Fibroblast of skin of left quadriceps (primary cell): ENCODE results near the gene CFAP206.
A peak's percentile ranks its signal among the peaks of the same experiment; 100 is the strongest.
"Not testable (repeated sequence)": the region's sequence is repeated elsewhere in the genome, so short reads cannot be mapped to it uniquely, and the experiment has no call there.

Source experiments
- DNase-seq, 2 experiments: peaks; one replicate each; pipeline ENCODE4 v3.0.0-alpha.2; 2013; ENCODE audit warnings: low read depth in 2 of 2

CFAP206 gene

GRCh38 chr6:87420360-87420759 lies 12.6 kb downstream of the CFAP206 start:
- DNase-seq: no peak

DNA sequence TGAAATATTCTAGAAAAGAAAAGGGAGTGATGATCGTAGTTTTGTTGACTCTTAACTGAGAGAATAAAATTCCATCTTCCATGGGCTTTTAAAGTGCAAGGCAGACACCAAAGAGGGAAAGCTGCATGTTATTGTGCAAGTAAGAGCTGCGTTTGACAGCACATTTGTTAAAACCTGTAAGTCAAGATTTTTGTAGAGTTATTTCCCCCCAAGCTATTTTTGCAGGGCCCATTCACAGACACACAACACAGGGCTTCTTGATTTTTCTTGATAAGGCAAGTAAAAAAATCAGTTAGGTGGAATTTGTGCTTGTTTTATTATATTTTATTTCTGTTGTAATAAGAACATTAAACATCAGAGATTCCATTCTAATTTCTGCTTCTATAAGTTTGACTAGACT lies 13.8 kb downstream of the CFAP206 start:
- no peak for DNase-seq

GRCh38 chr6:87426789-87427188 lies 19.0 kb downstream of the CFAP206 start:
- no peak for DNase-seq

GRCh38 chr6:87430499-87430898 lies 22.7 kb downstream of the CFAP206 start:
- DNase-seq: no peak

DNA sequence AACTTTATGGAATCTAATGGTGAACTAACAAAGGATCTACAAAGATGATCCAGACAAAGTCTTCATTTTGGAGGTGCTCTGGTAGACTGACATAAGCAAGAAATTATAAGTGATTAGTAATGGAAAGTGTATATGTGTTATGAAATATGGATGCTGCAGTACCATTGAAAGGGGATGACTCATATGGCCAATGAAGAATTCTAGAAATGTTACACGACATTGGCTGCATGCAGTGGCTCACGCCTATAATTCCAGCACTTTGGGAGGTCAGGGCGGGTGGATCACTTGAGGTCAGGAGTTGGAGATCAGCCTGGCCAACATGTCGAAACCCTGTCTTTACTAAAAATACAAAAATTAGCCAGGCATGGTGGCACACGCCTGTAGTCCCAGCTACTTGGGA lies 23.5 kb downstream of the CFAP206 start:
- no peak for DNase-seq

GRCh38 chr6:87436435-87436834 lies 28.7 kb downstream of the CFAP206 start:
- DNase-seq: peak; percentile 24 to 30

DNA sequence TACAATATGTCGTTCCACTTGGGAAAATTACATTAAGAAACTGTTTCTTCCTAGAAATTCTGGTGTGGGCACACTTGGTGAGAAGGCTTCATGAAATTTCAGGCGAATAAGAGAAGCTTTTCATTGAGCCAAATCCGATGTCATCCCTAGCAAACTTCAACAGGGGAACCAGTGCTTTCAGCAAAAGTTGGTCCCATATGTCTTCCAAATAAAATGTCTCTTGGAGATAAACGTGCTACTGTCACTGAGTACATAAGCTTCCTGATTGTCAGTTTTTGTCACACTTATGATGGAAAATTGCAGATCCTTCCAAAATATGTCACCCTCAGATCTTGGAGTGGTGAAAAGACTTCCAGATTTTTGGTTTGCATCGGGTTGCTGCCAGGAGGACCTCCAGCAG lies 33.9 kb downstream of the CFAP206 start:
- no peak for DNase-seq

GRCh38 chr6:87444362-87444761 lies 36.6 kb downstream of the CFAP206 start:
- DNase-seq: no peak

DNA sequence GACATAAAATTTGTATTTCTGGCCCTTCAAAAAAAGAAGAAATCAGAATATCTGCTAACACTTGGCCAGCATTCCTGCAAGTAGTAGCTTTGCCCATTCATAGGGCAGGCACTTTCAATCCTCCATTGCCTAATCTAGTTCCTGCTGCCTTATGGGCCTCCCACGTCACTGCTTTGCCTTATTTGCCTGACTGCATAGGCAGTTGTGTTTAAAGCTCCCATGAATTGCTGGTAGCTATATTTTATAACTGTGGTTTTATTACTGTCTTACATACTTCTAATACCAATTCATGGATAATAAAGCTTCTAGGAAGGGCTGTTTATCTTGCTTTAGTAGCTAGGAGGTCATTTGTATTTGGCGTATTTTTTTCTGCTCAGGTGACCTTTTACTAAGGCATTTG lies 57.3 kb downstream of the CFAP206 start:
- no peak for DNase-seq

GRCh38 chr6:87472525-87473418 lies 65.0 kb downstream of the CFAP206 start, which contains the start of gene SLC35A1:
Gene SLC35A1 (plus strand): TSS chr6:87472974. CDS start chr6:87473004, 30 bp downstream.
- peak; percentile 52 to 56 for DNase-seq

GRCh38 chr6:87473419-87473903 lies 65.7 kb downstream of the CFAP206 start:
- peak; percentile 19 to 20 for DNase-seq

- no peak for DNase-seq
Observed at GRCh38 chr6:87481931-87482330, 74.2 kb downstream of the CFAP206 start.

GRCh38 chr6:87482366-87482765 lies 74.6 kb downstream of the CFAP206 start:
- no peak for DNase-seq

DNA sequence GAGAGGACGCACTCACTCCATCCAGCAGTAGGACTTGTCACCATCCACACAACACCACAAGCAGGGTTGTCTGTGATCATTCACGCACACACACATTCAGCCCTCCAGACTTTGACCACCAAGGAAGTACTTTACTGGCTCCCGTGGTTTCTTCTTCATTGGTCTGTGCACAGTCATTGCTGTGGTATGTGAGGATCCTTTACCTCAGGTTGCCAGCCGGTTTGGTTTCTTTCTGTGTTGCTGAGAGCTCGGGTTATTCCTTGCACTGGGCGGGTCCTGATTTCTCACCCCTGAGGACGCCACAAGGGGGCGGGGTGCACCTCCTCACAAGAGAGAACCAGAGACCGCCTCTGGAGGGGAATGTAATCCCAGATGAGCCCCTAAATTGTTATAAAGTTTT lies 76.2 kb downstream of the CFAP206 start:
- DNase-seq: peak; percentile 20 to 21

DNA sequence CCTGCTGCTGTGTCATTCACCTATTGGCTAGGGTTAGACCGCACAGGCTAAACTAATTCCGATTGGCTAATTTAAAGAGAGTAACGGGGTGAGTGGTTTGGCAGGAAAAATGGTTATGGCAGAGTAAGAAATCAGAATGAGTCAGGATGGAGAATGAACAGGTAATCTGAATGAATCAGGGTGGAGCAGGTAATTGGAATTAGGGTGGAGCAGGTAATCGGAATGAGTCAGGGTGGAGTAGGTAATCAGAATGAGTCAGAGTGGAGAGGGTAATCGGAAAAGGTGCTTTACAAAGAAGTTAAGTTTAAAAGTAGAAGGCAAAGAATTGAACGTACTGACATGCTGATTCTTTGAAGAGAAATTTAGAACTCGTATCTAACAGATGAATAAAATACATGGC lies 76.7 kb downstream of the CFAP206 start:
- no peak for DNase-seq

GRCh38 chr6:87487555-87487954 lies 79.8 kb downstream of the CFAP206 start:
- no peak for DNase-seq

- not testable (repeated sequence) for DNase-seq
Observed at GRCh38 chr6:87489326-87489725, 81.6 kb downstream of the CFAP206 start.

DNA sequence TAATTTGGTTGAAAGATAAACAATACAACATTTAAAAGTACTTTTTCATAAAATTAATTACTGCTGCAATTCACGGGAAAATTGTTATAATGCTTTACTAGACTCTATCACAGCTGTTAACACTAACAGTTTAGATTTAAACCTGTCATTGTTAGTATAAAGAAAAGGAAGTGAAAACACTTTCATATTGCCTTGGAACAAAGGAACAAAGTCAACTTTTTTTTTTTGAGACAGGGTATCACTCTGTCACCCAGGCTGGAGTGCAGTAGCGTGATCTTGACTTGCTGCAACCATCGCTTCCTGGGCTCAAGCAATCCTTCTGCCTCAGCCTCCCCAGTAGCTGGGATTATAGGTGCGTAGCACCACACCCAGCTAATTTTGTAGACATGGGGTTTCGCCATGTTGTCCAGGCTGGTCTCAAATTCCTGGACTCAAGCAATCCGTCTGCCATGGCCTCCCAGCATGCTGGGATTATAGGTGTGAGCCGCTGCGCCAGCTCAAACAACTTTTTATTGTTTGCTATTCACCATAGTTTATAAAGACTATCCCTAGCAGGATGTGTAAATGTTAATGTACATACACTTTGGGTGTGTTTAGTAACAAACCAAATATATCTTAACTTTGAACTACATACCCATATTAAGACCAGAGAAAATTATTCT lies 87.1 kb downstream of the CFAP206 start:
- no peak for DNase-seq

- no peak for DNase-seq
Observed at GRCh38 chr6:87498048-87498447, 90.3 kb downstream of the CFAP206 start.

DNA sequence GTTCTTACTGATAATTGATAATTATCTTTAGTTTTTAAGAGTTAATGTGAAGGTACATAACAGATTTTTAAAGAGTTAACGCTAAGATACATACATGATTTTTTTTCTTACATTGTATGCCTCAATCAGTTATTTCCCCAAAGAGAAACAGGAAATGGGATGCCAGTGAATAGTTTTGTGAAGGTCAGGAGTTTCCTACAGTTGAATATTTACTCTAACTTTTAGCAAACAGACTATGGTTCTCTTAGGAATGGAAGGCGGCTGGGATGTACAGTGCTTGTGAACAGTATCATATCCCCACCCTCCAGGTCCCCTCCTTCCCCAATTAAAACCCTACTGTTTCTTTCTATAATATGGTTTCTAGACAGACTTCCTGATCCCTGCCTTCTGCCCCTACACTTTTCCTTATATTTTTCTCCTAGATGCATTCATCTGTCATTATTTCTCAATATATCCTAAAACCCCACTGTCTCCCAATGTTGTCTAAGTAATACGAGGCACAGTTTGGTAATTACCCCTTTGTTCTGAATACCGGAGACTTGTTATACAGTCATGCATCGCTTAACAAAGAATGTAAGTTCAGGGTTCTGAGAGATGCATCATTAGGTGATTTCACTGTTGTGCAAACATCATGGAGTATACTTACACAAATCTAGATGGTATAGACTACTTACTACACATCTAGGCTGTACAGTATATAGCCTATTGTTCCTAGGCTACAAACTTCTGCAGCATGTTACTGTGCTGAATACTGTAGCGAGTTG lies 94.2 kb downstream of the CFAP206 start:
- no peak for DNase-seq

GRCh38 chr6:87504441-87504840 lies 96.7 kb downstream of the CFAP206 start:
- DNase-seq: no peak
